HG03025 (cell line): Measurements from ENCODE around the gene MEGF11.

Experiments
- ATAC-seq: cut with Tn5 transposase; IDR thresholded peaks from one replicate; pipeline ENCODE4 v1.9.1; 2021; ENCODE audit warnings: mild to moderate bottlenecking, moderate library complexity; ENCODE audit not compliant: unreplicated experiment, low FRiP score

The MEGF11 gene

DNA sequence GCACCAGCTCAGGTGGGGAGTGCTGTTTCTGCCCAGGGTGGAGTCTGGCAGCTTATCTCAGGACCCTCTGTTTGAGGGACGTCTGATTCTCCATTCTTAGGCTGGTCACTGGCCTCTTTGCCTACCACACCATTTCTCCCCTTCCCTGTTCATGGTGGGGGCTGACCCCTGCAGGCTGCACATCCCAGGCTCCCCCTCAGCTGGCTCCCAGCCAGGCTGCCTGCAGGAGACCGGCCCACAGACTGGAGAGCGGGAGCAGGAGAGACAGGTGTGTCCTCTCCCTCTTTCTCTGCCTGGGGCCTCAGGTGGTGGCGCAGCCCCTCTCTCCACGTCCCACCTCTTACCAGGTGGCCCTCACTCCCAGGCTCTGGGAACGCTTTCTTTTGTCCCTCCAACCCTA, 323.4 kb downstream of the MEGF11 start:
- ATAC-seq: no peak

DNA sequence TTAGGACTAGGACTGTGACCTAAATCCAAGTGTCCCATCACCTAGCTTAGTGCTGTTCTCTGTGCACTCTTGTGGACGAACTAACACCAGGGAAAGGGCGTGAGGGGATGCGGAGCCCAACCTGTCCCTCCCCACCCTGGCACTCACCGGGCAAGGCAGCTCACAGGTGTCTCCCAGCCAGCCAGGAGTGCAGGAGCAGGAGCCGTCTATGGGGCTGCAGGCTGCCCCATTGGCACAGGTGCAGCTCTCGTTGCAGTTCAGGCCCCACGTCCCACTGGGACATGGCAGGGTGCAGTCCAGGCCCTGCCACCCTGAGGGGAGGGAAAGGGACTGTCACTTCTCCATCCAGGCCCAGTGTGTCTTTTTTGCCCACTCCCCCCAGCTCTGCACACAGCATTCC, 324.0 kb downstream of the MEGF11 start:
- ATAC-seq: no peak

DNA sequence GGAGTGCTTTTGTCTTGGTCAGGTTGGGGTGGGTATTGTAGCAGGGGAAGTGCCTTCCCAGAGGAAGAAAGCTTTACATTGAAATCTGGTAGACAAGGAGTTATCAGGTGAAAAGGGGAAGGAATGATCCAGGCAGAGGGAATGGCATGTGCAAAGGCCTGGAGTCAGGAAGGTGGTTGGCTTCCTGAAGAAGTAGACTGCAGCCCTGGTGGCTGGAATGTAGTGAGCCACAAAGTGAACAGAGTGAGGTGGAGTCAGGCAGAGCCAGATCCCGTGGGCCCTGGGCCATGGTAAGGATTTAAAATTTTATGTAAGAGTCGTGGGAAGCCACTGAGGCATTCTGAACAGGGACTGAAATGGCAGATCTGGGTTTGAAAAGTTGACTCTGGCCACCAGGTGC, 326.0 kb downstream of the MEGF11 start:
- ATAC-seq: no peak

DNA sequence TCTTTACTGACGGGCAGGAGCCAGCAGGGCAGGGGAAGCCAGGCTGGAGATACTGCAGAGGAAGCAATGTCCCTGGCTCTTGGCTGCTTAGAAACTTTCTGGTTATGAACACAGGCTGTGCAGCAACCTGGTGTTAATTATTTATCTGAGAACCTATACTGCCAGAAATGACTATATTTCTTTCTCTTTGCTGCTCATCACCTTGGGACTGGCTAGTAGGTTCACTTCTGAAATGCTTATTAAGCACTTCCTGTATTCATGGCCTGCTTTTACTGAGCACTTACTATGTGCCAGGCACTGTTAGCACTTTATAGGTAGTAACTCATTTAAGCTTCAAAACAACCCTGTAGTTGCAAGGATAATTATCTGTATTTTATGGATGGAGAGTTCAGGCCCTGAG, 326.7 kb downstream of the MEGF11 start:
- no peak for ATAC-seq

DNA sequence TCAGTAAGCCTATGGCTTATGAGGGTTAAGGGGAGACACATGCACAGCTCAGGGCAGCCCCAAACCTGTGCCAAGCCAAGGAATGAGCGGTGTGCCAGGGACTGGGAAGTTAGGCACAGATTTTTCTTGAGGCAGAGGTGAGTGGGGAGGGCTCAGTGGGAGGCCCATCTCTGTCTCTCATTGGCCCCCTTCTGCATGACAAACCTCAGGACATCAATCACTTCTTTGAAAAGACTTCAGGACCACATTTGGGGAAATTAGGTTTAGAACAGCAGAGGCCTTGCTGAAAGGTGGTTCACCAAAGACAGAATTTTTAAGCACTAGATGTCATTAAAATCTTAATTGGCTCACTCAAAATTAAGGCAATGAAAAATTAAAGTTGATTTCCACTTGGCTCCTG, 327.1 kb downstream of the MEGF11 start:
- ATAC-seq: no peak

DNA sequence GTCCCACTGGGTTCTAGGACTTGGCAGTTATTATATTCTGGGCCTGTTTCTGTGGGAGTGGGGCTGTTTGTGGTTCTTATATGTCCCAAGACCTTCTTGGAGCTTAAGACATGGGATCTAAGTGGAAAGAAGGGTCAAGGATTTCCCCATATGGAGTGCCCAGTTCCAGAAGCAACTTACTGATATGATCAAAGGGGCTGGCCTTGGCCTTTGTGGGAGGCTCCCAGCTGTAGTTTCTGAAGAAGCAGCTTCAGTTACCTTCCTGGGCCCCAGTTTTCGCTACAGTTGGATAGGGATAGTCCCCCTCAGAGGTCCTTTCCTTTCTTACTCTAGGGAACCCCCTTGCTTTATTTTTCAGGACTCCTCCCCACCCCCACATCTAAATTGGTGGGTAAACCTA, 328.2 kb downstream of the MEGF11 start:
- ATAC-seq: no peak

DNA sequence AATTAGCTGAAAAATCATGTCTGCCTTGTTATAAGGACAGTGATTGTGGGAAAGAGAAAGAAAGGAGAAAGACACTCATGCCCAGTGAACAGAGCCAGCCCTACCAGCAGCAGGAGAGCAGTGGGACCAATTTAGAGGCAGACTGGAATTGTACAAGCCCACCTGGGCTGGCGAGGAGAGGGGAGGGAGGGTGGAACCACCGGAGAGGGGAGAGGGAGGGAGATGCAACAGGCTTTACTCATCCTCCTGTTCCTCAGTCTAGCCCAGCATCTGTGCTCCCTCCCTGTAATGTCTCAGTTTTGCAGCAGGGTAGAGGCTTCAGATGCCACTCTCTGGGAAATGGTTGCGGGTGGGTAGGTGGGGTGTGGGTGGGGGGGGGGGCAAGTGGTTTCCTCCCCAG, 329.5 kb downstream of the MEGF11 start:
- ATAC-seq: no peak

DNA sequence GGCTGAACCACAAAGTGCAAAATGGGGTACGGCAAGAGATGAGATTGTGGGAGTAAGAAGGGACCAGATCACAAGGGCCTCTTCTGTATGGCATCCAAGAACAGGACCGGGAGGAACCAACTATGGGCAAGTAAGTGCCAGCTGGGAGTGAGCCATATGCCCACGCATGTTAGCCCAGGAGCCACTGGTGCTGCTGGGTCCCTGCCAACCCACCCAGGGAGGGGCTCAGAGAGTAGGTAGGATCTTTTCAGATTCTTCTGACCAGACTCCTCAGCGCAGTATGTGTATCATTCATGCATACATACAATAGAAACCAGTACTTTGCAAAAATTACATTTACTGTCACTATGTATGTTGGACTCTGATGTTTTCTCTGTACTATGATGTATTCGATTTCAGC, 330.3 kb downstream of the MEGF11 start:
- no peak for ATAC-seq

DNA sequence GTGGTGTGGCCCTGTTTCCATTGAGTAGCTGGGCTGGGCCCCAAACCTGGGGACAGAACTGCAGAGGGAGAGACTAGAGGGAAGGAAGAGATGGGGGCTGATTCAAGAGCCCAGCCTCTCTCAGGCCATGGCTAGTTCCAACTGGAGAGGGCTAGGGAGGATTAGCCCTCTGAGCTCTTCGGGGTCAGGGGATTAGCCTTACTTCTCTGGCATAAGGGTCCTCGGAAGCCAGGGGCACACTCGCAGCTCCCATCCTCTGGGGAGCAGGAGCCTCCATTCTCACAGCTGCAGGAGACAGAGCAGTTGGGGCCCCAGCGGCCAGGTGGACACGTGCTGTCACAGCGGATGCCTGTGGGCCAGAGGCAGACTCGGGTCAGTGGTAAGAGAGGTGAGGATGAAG, 330.9 kb downstream of the MEGF11 start:
- ATAC-seq: no peak

DNA sequence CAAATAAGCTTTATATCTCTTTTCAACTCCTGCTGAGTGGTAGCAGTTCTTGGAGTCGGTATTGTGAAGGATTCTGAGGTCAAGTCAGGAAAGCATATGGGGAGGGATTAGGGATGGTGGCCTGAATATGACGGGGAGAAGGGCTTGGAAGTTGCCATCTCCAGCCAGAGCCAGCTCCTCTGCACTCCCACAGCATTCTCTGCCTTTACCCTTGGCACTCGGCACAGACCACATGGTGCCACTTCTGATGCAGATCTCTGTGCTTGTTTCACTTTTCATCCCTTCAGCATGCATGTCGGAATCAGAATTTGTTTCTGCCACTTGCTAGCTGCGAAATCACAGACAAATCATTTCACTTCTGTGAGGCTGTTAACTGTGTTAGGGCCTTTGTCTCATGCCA, 331.8 kb downstream of the MEGF11 start:
- no peak for ATAC-seq

DNA sequence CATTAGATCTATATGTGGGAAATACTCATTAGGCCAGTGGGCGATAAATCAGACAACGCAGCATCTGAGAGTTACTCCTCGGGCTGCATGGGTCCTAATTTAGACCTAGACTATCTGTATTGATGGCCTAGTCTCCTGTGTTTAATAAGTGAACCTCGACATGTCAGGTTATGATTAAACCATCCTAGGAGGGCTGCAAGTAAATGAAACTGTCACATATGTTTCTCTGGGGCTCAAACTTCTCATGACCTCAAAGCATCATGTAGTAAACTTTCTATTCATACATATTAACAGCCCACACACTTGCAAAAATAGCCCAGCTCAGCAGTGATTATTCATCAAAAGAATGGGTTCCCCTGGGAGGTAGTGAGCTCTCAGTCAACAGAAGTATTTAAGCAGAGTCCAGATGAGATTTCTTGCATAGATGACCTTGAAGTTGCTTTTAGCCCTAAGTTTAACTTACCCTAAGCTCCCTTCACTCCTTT, 332.7 kb downstream of the MEGF11 start:
- ATAC-seq: no peak

DNA sequence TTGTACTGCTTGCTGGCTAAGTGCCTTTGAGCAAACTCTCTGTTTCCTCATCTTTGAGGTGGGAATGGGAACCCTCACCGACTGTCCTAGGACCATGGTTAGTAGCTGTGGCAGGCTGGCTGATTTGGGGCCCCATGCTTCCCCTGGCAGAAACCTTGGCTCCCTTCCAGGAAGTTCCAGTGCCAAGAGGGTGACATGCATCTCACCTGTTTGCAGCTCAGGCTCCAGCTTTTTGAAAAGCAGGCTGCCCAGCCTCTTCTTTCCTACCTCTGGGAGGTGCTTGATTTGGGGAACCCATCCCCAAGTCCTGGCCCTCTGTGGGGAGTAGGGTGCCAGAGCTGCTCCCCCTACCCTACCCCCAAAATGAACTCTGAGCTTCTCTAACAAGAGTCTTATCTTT, 333.4 kb downstream of the MEGF11 start:
- no peak for ATAC-seq

DNA sequence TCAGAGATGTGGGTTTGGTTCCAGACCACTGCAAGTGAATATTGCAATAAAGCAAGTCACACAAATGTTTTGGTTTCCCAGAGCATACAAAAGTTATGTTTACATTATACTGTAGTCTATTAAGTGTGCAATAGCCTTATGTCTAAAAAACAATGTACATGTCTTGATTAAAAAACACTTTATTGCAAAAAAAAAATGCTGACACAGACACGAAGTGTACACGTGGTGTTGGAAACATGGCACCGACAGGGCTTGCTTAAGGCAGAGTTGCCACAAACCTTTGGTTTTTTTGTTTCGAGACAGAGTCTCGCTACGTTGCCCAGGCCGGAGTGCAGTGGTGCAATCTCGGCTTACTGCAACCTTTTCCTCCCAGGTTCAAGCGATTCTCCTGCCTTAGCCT, 334.2 kb downstream of the MEGF11 start:
- no peak for ATAC-seq

DNA sequence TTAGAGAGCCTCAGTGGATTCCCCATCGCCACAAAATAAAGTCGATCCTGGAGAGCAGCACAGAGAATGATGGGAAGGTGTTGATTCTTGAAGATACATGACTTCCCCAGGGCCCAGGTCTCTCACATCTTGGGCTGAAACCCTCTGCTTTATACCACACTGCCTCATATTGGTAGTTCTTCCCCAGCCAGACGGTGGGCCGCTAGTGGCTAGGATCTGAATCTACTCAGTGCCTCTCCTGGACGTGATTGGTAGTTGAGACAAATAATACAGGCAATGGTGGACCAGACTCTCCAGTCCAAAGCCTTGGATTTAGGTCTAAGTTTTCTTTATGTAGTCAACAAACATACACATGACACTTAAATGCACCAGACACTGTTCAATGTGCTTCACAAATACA, 334.6 kb downstream of the MEGF11 start:
- ATAC-seq: no peak

DNA sequence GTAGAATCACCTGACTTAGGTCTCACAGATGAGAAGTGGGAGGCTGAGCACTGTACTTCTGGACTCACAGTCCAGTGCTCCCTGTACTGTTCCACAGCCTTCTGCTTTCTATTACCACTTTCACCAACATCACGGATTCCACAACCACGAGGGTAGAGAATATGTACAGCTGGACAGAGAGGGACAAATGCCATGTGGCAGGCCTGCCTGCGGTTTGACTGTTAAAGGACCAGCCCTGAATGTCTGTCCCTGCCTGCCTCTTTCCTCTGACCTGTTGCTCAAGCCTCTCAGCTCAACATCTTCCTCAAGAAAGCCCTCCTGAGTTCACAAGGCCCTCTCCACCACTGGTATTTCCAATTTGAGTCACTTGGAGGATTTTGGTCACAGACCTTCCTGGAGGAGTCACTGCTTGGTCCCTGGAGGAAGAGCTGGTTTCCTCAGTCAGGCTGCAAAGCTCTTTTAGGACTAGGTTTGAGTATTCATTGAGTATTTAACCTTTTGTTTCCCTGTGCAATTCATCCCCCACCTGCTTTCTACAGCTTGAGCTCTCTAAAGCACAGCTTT, 335.1 kb downstream of the MEGF11 start:
- ATAC-seq: no peak

DNA sequence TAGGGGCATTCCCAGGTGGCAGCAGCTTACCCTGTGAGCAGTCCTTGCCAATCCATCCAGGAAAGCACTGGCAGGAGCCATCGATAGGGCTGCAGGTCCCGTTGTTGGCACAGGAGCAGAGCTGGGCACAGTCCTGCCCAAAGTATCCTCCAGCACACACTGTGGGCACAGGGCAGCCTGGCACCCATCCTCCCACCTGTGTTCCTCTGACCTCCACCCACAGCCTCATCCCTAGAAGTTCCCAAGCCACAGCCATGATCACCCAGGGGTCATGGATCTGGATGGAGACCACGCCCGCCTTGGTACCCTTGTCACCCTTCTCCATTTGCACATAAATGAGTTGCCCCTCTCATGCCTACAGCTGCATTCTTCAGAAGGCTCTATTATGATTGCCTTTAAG, 335.6 kb downstream of the MEGF11 start:
- no peak for ATAC-seq

DNA sequence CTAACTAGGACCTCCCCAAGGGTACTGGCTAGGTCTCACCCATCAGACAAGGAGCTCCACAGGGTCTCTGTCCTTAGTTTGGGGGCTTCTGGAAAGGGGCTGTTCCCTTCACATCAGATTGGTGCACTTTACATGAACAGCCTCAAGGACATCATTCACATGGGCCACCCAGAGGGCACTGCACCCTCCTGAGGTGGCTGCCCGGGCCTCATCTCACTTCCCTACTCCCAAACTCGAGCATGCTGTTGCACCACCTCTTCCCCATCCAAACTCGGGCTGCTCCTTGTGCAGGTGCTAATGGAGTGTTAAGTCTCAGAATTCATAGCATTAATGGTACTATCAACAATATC, 336.2 kb downstream of the MEGF11 start:
- ATAC-seq: no peak

DNA sequence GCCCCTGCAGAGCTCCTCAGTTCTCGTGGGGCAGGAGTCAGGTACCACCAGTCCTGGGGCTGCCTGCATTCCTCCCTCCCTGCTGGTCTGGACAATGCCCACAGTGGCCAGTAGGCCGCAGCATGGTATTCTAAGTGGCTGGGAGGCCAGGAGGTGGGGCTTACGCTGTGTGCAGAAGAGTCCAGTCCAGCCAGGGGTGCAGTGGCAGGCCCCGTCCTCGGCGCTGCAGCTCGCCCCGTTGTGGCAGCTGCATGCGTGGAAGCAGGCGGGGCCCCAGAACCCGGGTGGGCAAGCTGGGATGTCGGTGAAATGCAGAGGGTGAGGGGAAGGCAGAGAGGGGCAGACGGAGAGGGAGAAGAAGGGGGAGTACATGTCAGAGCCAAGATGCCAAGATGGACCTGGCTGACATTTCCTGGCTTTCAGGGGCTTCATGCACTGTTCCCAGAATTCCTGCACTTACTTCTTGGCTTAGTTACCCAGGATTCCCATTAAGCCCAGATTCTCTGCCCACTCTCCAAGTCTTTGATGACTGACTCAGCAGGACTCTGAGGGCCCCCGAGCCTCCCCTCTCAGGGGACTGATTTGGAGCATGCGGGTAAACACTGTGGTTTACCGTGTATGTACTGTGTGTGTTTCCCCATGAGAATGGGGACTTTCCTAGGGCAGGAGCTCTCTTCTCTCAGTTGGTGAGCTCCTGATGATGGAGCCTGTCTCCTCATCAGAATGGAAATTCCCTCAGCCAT, 336.7 kb downstream of the MEGF11 start:
- no peak for ATAC-seq

DNA sequence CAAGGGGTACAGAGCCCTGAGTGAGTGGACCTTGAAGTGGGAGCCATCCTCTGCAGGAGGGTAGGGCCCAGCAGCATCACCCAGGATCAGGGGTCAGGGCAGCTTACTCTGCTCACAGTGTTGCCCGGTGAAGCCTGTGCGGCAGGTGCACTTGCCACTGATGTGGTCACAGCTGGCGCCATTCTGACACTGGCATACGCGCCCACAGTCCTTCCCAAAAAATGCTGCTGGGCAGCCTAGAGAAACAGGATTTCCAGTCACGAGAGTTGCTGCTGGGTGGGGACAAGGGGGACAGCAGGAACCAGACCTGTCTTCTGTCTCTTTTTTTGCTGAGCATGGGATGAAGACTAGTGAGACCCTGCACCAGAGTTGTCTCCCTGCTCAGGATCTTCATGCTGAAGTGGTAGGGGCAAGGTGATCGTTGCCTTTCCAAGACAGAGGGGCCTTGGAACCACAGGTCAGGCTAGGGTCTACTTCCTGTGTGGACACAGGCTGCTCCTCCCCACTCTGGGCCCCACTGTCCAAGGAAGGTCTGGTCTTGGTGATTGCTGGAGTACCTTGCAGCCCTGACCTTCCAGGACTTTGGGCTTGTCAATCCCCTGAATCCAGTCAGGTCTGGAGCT, 337.4 kb downstream of the MEGF11 start:
- no peak for ATAC-seq

DNA sequence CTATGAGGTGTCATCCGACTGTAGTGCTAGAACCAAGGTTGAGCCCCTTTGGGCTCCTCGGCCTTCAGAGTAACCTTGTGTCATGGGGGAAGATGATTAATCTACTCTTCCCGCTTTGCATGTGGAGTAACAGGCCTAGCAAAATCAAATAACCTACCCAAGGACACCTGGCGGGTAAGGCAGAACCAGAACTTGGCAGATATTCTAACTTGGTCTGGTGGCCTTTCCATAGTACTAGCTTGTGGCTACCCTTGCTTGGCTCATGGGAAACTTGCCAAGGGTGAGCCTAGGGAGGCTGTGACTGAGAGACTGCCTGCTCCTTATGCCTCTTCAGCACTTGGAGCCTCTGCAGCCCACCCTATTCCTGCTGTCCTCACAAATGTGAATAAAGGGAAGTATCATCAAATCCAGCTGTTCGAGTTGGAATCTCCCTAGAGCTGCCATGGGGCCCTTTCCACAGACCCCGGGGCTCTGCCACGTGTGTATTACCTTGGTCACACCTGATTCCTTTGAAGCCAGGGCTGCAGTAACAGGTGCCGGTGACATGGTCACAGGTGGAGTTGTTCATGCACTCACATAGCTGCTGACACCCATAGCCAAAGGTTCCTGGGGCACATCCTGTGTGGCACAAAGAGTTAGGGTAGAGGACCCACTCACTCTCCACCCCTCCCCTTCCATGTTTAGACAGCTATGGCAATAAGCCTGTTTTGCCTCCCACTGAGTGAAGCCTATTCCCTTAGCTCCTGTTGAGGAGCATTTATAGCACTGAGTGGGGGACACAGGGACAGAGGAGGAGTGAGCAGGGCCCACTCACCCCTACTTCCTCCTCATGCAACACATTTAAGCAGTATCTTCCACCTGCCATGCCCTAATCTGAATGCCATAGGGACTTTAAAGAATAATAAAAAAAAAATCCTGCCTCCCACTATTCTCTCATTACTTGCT, 338.3 kb downstream of the MEGF11 start:
- ATAC-seq: no peak

DNA sequence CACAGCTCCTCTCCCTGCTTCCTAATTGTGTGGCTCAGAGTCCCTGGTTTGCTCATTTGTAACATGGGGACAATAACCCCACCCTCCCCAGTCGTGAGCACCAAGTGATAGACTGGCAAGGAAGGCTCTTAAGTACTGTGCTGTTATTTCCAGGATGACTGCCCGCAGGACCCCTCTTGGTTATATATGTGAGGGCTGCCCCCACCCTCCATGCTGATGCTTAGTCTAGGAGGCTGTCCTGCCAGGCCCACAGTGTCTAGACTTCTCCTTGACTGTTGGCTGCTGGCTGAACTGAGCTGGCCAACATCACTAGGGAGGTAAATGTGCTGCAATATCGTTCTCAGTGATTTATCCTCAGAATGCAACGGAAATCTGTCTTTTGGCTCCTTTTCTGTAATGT, 339.2 kb downstream of the MEGF11 start:
- no peak for ATAC-seq
